SH-SY5Y (cell line): Measurements from ENCODE around the gene TTN.

ENCODE experiments used
- GATA2 ChIP-seq: IDR thresholded peaks from 2 replicates; pipeline ENCODE4 v1.6.1; 2011; ENCODE audit warnings: mild to moderate bottlenecking, low read depth, low read length
- GATA3 ChIP-seq: IDR thresholded peaks from 2 replicates; pipeline ENCODE4 v1.6.1; 2011; ENCODE audit warnings: low read depth, mild to moderate bottlenecking, low read length, moderate library complexity

DNA sequence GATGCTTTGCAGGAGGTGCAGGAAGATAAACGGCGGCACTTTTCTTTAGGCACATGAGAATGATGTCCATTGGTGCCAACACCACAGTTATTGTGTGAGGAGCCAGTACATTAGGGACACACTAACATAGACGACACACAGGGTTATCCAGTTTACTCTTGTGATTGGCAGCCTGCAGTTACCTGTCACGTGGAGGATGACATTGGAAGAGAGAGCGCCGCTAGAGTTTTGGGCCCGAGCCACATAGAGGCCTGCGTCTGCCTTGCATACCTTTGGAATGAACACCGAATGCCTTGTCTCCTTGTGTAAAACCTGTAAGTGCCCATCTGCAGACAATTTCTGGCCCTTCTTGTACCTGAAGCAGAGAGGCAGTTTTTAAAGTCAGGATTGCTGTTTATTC, 26.9 kb upstream of the TTN start:
- TF ChIP-seq GATA3 (no peak), GATA2 (no peak)
